HepG2 (cell line): ENCODE data around the gene ITGB1. TPM values are rescaled to one million over a fixed set of nuclear protein-coding genes. Genes with fewer than 3 reads are reported as not detected.

ENCODE experiments used
- CENPX ChIP-seq: sonication (generic); formaldehyde crosslinking; IDR thresholded peaks from 2 replicates; pipeline ENCODE4 v1.9.0; 2021; ENCODE audit warnings: mild to moderate bottlenecking, missing genetic modification reagents, moderate library complexity
- PHF21A ChIP-seq: sonication (generic); formaldehyde crosslinking; IDR thresholded peaks from 2 replicates; pipeline ENCODE4 v1.5.0; 2020; ENCODE audit warnings: mild to moderate bottlenecking, missing genetic modification reagents
- PITX1 ChIP-seq: sonication (generic); formaldehyde crosslinking; IDR thresholded peaks from 2 replicates; pipeline ENCODE4 v1.5.1; 2020; ENCODE audit warnings: mild to moderate bottlenecking, missing genetic modification reagents
- STAG1 ChIP-seq: sonication (generic); formaldehyde crosslinking; IDR thresholded peaks from 2 replicates; pipeline ENCODE4 v1.4.0; 2020; ENCODE audit warnings: missing genetic modification reagents
- TEF ChIP-seq: sonication (generic); formaldehyde crosslinking; IDR thresholded peaks from 2 replicates; pipeline ENCODE4 v1.5.0; 2020; ENCODE audit warnings: missing genetic modification reagents
- TIGD3 ChIP-seq: sonication (generic); formaldehyde crosslinking; IDR thresholded peaks from 2 replicates; pipeline ENCODE4 v1.5.1; 2020; ENCODE audit warnings: mild to moderate bottlenecking, missing genetic modification reagents, borderline replicate concordance
- ZBTB40 ChIP-seq, 2 experiments: fragments of 450-650 bp in 1 of 2; sonication (generic) in 1 of 2; formaldehyde crosslinking in 1 of 2; IDR thresholded peaks; 2 replicates each; pipeline versions ENCODE4 v1.6.1 to v1.8.0; 2016 to 2022; ENCODE audit warnings: antibody characterized with exemption in 1 of 2, mild to moderate bottlenecking in 1 of 2, missing genetic modification reagents in 1 of 2
- ZNF331 ChIP-seq: sonication (generic); formaldehyde crosslinking; IDR thresholded peaks from 2 replicates; pipeline ENCODE4 v1.4.0; 2020; ENCODE audit warnings: missing genetic modification reagents
- ZNF335 ChIP-seq: sonication (generic); formaldehyde crosslinking; IDR thresholded peaks from 2 replicates; pipeline ENCODE4 v1.4.0; 2020; ENCODE audit warnings: missing genetic modification reagents
- ZNF431 ChIP-seq: sonication (generic); formaldehyde crosslinking; IDR thresholded peaks from 2 replicates; pipeline ENCODE4 v1.9.0; 2022; ENCODE audit warnings: missing genetic modification reagents, low read depth, mild to moderate bottlenecking, borderline replicate concordance
- ZNF639 ChIP-seq: conservative IDR thresholded peaks from 2 replicates; pipeline ENCODE4 v1.6.1; 2018; ENCODE audit warnings: missing genetic modification reagents
- ZNF710 ChIP-seq: sonication (generic); formaldehyde crosslinking; IDR thresholded peaks from 2 replicates; pipeline ENCODE4 v1.5.0; 2020; ENCODE audit warnings: mild to moderate bottlenecking, missing genetic modification reagents, borderline replicate concordance
- polyA plus RNA-seq, 8 experiments: library from polyadenylated mRNA; depleted of rRNA in 3 of 8; stranded (reverse) in 7 of 8; unstranded in 1 of 8; fragments of >200 nt; fragmentation: Illumina TruSeq in 4 of 8; extraction: Trizol in 4 of 8; gene quantifications; 2 replicates each; pipeline versions ENCODE4 v1.2.1 to v1.2.3, GENCODE V29; 2011 to 2016; ENCODE audit warnings: low read depth in 4 of 8, missing spikeins in 1 of 8, mixed read lengths in 1 of 8; ENCODE audit not compliant: insufficient read depth in 1 of 8
- total RNA-seq, 5 experiments: library from RNA; depleted of rRNA; stranded (reverse); fragments of >200 nt; fragmentation: Illumina TruSeq; extraction: Trizol; gene quantifications; 2 replicates each; pipeline ENCODE4 v1.2.3, GENCODE V29; 2016; ENCODE audit warnings: low read depth in 1 of 5

ITGB1 gene
- total and polyA plus RNA-seq, 2 of the 13 experiments (the other 11 are each of a cell fraction or from before 2014, with no cell fraction given), result 190 to 204 TPM

- no peak for TF ChIP-seq TEF (CRISPR knock-in tag)
- TF ChIP-seq ZNF331 (CRISPR knock-in tag), result peak; percentile 25; the same call in 1 of the 2 replicates
- no peak for TF ChIP-seq CENPX (CRISPR knock-in tag)
- TF ChIP-seq ZNF431, result no peak
- peak; percentile 83 for TF ChIP-seq PHF21A (CRISPR knock-in tag)
- peak; percentile 98 for TF ChIP-seq ZNF639 (CRISPR knock-in tag)
- no peak for TF ChIP-seq STAG1 (CRISPR knock-in tag)
- TF ChIP-seq PITX1 (CRISPR knock-in tag), result peak; percentile 38; the same call in 1 of the 2 replicates
- TF ChIP-seq ZNF335 (CRISPR knock-in tag), result peak; percentile 48; the same call in 1 of the 2 replicates
- no peak for TF ChIP-seq ZBTB40 (IDR thresholded peaks at IDR 0.05)
- TF ChIP-seq ZBTB40 (CRISPR knock-in tag; IDR thresholded peaks at IDR 0.05), result peak; percentile 78; the same call in 1 of the 2 replicates
- TF ChIP-seq ZNF710 (CRISPR knock-in tag), result peak; percentile 76; the same call in 1 of the 2 replicates
- TF ChIP-seq TIGD3, result 0 out of 2 replicates have a peak, but pooled peaks have one; percentile 69
Measured at GRCh38 chr10:32958085-32959005, at the start of gene ITGB1 (continued).
